A204.1 (cell line): ENCODE measurements around the gene EEA1.

Experiments used
- FAIRE-seq: peaks from 2 replicates; lab custom pipeline; 2012; peaks lifted over from hg19 to GRCh38; lab: Jason Lieb, UNC

EEA1 gene

DNA sequence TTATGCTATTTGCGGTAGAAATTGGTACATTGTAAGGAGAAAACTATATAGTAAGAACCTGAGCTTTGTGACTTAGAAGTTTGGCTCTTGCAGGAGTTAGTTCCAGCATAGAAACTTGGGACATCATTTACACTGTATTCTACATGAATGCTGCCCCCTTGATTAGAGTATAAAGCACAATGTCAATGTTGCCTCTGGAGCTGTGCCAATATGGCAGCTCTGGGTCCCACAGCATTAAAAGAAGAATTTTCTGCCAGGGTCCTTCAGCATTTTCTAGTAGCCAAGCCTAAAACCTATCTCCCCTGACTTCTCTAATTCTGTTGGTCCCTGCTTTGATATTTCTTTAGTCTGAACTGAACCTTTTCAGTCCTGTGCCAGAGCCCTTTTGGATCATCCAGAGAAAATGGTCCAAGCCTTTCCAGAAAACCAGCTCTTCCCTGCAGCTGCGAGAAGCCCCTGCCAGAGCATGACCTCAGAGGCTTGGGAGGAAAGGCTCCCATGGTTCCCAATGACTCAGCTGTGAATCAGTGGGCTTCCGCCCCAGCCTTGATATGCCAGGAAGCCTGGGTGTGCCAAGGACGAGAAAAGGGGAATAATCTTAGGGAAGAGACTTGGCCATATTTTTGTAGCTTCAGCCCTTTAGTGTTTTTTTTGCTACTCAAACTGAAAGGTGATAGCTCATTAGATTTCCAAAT, 183.1 kb downstream of the EEA1 start:
- FAIRE-seq, result no peak

DNA sequence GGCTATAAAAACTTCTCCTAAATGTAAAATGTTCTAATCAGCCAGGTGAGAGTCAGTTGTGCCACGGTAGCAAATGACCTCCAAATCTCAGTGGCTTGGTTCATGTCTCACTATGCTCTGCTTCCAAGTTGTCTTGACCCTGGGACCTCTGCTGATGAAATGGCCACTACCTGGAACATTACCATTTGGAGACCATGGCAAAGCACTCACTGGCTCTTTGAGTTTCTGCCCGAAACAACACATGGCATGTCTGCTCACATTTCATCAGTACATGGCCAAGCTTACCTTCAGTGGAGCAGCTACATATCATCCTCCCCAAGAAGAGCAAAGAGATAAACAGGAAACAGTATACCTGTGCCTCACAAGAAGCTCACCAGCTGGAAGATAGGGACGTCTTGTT, 186.1 kb downstream of the EEA1 start:
- FAIRE-seq, result no peak

DNA sequence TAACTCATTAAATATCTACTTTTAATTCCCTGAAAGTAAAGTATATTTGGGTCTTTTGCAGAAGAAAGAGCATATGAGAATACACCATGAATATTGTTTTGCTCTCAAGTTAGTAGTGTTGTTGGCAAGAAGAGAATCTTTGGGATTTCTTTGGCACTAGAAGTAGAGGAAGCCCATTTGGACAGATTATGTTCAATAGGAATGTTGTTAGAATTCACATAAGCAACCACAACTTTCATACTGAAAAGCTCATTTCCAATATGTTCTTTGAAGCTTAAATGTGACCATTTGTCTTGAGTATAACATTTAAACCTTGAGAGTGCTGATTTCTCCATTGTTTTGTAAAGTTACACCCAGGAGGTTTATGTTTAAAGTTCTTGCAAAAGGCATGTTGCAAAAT, 188.7 kb downstream of the EEA1 start:
- no peak for FAIRE-seq

DNA sequence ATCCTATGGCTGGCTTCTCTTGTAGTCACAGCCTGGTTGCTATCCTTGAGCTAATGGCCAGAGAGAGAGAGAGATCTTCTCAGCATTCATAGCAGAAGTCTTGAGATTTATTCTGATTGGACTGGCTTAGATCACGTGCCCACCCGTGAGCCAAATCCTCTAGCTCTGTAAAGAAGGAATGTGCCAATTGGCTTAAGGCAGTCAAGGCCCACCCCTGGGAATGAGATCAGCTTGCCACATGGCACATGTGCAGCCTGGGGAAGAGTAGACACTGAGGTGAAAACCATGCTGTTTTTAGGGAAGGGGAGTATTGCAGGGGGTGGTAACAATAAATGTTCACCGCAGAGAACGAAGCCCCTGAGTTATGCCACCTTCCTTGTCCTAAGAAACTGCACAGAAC, 190.0 kb downstream of the EEA1 start:
- FAIRE-seq, result no peak

DNA sequence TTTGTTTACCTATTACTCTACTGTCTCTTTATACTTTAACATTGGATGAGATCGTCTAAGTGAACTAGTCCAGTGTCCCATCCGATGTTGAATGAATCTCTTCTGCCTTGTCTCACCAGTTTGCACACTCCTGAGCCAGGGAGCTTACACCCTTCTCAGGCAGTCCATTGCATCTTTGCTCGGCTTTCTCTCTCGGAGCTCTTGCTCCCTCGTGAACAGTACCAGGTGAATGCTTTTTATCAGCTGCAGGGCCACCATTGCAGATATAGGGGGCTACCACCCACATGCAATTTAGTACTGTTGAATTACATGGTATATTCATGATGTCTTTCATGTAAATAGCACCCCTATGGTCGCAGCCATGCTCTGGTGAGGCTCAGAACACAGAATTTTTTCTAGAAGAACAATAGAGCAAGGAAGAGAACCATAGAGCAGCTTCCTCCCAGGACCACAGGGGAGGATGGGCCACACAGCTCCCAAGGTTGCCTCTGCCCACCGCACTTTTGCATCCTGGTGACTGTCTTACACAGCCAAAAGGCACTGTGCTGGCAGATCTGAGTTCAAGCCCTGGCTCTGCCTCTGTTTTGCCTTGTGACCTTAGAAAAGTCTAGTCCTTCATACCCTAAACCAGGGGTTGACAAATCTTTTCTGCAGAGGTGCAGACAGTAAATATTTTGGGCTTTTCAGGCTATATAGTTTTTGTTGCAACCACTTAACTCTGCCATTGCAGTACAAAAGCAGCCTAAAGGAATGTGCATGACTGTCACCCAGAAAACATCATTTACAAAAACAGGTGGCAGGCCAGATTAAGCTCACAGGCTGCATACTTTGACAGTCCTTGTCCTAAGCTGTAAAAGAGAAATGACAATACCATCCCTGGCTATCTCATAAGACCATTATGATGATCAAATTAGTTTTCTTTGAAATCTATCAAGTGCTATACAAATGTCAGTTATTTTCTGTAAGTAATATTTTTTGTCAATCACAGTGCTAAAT, 190.9 kb downstream of the EEA1 start:
- no peak for FAIRE-seq

- no peak for FAIRE-seq
These were observed 192.5 kb downstream of the EEA1 start for GRCh38 chr12:92736605-92737004.

DNA sequence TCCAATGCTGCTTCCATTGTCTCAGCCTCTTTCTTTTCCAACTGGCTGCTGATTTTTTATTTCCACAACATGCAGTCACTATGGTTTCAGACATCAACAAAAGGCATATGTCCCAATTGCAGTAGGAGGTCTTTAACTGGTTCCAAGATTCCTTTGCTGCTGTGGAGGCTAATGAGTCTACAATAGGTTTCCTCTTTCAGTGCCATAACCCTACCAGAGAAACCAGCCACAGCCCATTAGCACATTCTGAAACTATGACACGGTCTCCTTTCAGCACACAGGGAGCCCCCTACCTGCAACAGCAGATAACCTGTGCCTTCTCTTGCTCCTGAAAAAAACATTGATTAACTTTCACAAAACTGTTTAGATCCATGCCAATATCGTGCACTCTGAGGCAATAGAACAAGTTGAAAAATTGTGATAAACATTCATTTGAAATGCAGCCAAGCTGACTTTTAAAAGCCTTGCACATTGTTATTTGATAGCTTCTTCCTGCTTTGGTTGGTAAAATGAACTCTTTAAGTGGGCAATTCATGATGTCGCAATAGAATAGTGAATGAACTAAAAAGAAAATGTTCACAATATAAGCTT, 193.9 kb downstream of the EEA1 start:
- FAIRE-seq, result no peak

DNA sequence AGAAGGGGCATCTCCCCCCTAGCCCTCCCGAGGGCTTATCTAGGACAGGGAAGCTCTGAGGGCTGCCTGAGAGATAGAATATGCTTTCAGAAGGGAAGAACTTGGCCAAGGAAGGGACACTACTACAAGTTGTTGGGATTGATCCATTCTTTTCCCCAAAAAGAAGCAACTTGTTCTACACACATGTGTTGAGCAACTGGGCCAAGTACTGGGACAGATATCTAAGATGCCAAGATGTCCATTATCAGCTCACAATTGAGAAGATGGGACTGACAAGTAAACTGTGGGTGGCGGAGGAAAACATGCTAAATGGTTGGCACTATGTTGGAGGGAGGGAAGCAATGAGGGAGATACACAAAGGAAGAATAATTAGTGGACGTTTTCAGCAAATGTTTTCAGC, 195.4 kb downstream of the EEA1 start:
- FAIRE-seq, result no peak

- FAIRE-seq, result no peak
These were observed 195.9 kb downstream of the EEA1 start for GRCh38 chr12:92733181-92733580.

GRCh38 chr12:92732716-92733115, 196.4 kb downstream of the EEA1 start:
- FAIRE-seq, result no peak

DNA sequence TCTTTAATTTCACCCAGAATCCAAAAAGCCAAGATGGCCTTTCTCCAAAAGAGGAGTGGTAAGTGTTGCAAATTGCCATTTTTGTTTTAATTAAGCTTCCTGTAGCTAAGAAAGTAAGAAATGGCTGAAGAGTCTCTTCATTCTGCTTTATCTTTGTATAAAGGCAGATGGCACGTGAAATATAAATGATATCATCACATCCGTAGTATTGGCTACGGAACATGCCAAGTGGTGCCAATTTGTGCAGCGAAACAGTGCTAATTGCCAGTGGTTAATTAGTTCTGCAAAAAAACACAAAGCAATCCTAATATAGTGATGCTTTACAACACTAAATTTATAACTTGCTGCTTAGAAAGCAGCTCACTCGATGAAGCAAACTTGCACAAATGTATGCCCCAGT, 196.9 kb downstream of the EEA1 start:
- no peak for FAIRE-seq

GRCh38 chr12:92730758-92731157, 198.3 kb downstream of the EEA1 start:
- no peak for FAIRE-seq

DNA sequence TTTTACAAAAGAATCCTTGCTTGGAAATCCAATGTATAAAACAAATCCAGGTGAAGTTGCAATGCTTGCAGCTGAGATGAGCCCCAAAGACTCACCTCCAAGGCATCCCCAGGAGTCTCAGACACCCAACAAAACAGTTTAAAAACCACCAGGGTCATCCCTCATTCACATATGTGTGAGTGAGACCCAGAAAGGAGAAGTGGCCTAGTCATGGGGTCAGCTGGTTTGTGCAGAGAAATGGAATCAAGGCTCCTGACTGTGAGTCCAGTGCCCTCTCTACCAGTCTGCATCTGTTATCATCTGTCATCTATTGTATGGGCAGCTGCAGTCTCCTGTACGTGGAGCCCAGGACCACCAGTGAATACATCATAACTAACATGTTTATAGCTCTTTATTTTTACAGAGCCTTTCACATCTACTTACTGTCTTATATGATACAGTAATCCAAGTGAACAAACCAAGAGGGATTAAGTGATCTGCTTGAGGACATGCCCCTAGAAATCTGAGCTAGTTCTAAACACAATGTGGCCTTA, 199.3 kb downstream of the EEA1 start:
- FAIRE-seq, result no peak

DNA sequence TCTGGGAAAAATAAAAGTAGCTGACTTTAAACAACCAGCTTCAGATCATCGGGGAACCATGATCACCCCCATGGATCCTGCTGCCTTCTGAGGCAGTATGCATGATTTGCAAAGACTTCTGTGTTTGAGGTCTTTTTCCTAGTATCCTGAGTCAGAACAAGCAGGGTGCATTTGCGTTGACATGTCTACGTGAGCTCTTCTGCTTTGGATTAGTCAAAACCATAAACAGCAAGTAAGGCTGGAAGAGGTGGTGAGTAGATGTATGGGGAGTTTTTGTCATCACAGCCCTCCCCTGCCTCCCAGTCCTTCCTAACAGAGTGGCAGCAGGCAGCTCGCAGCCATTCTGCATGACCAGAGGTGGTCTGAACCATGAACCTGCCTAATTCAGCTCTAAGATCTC, 202.2 kb downstream of the EEA1 start:
- FAIRE-seq, result no peak

DNA sequence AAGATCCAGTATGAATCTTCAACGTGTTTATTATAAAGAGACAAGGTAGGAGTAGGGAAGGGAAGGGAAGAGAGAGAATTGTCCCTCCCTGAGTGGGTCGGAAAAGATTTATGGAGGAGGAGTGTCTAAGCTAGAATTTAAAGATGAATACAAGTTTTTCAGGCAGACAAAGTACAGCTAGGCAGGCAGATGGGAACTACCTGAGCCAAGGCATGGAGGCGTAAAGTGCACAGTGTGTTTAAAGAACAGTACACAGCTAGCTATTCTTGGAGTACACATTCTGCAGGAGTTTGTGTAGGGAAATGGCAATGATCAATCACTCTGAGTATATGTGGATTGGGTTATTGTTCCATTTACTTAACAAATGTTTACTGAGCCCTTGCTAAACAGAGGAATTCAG, 206.2 kb downstream of the EEA1 start:
- no peak for FAIRE-seq

- no peak for FAIRE-seq
These were observed 207.4 kb downstream of the EEA1 start for GRCh38 chr12:92721656-92722055.

DNA sequence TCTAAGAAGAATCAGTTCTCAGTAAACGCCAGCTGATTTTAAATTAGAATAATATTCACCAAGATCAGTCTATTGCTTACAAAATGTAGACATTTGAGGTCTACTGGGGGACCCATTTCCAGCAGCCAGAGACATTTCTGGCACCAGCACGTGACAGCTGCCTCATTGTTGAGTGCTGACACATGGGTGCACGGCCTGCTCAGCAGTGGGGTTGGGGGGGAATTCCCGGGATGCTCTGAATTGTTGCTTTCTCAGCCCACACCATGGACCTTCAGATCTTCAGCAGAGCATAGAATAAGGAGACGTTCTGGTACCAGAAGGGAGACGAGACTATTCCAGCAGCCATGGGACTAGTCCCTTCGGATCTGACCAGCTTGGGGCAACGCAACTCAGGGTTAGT, 208.0 kb downstream of the EEA1 start:
- no peak for FAIRE-seq
